Neural progenitor cell (in vitro differentiated cells): ENCODE data around the gene ARHGAP8.

Source experiments
- CTCF ChIP-seq: fragments of 200-600 bp; sonication (generic); IDR thresholded peaks from 2 replicates; pipeline ENCODE4 v1.5.1; 2017; ENCODE audit warnings: antibody characterized with exemption, mild to moderate bottlenecking
- EZH2phosphoT487 ChIP-seq: fragments of 200-600 bp; sonication (generic); IDR thresholded peaks from 2 replicates; pipeline ENCODE4 v1.6.1; 2017; ENCODE audit warnings: antibody characterized with exemption

- TF ChIP-seq CTCF (no peak), EZH2phosphoT487 (no peak)
Observed at GRCh38 chr22:44823396-44823795, 71.0 kb downstream of the ARHGAP8 start.
